ENCODE results near the gene PITPNC1. TPM values are rescaled to one million over a fixed set of nuclear protein-coding genes. Genes with fewer than 3 reads are reported as not detected.
"Not testable (repeated sequence)": the region's sequence is repeated elsewhere in the genome, so short reads cannot be mapped to it uniquely, and the experiment has no call there.

The PITPNC1 gene
- total RNA-seq, 1 donor from 2014 or later: 13.0 TPM

DNA sequence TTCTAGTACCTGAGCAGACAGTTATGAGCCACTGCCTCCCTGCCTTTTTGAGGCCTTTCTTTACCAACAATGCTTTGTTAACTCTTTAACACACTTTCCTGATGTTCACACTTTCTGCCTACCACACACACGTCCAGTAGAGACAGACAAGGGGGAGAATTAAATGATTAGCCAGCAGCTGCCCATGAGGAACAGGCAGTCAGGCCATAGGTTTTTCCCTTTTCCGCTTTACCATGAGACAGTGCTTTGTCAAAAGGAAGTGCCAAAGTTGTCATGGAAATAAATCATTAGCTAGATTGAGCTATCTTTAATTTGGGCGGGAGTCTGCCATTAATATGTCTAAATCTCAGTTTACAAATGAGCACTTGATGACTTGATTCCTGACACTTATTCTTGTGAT, 102.1 kb downstream of the PITPNC1 start:
- DNase-seq (ENCODE audit: extremely low read depth, low read depth, low spot score): no peak

DNA sequence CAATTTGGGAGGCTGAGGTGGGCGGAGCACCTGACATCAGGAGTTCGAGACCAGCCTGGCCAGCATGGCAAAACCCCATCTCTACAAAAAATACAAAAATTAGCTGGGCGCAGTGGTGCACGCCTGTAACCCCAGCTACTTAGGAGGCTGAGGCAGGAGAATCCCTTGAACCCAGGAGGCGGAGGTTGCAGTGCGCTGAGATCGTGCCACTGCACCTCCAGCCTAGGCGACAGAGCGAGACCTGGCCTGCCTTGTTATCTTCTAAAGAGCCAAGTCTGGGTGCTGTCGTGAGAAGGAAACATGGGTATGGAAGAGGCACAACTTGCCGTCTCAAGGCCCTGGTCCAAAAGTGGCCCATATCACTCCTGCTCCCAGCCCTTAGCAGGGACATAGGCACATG, 103.9 kb downstream of the PITPNC1 start:
- DNase-seq (ENCODE audit: extremely low read depth, low read depth, low spot score): not testable (repeated sequence)

DNA sequence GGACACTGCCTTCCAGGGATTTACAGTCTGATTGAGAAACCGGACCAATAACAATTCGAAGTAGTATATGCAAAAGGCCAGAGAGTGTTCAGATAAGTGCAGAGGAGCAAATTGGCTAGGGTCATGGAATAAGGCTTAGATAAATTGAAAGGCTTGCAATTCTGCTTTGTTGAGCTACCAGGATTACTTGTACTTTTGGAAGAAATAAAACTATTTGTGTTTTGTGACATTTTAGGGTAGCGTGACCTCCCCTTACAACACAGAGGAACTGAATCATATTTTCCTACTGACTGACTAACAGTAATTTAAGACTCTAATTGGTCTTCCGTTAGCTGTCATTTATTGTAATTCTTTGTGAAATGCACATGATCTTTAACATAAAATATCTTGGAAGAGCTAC, 104.7 kb downstream of the PITPNC1 start:
- DNase-seq (ENCODE audit: extremely low read depth, low read depth, low spot score): peak; percentile 58

DNA sequence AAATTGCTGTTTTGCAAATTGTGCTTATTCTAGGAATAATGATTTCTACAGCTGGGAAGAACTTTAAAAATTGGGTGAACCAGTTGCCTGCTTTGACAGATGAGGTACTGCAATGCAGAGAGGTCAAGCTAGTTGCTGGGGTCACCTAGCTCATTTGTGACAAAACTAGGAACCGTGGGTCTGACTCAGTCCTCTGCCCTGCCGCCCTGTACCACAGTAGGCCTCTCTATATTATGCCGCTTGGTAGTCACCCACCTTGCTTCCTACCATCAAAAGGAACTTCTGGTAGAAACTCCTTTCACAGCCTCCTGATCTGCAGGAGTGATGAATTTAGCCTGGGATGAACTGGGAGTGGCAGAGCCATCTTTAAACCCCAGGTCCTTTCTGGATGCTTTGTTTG, 105.7 kb downstream of the PITPNC1 start:
- no peak for DNase-seq (ENCODE audit: extremely low read depth, low read depth, low spot score)

DNA sequence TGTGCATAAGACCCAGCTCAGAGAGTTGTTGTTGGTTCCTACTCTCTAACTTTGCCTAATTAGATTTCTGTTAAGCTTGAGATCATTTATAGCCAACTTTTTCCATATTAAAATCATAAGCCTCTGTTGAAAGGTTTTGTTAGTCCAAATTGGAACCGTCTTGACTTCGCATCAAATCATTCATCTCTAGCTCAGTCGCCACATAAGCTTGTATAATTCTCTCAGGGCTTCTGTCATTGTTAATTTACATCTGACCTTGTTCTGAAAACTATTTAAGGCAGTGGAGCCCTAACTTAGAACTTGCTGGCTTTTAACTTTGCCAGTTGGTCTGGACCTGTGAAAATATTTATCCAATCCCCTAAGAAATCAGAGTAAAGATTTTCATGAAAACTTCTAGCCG, 107.2 kb downstream of the PITPNC1 start:
- DNase-seq (ENCODE audit: extremely low read depth, low read depth, low spot score): no peak

DNA sequence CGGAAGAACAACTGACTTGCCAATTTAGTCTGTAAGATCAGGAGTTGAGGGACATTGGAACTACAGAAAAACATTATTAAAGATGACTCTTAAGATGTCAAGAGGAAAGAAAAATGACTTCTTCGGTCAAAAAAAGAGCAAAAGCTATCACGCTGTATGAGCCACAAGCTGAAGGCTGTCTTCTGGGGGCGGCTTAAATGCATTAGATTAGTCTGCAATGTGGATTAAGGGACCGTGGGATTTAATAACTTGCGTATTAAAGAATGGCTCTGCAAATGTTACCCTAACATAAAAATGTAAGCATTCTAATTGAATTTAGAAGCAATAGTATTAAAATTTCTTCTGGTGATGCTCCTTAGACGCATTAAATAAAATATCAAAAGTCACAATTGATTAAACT, 108.6 kb downstream of the PITPNC1 start:
- no peak for DNase-seq (ENCODE audit: extremely low read depth, low read depth, low spot score)

DNA sequence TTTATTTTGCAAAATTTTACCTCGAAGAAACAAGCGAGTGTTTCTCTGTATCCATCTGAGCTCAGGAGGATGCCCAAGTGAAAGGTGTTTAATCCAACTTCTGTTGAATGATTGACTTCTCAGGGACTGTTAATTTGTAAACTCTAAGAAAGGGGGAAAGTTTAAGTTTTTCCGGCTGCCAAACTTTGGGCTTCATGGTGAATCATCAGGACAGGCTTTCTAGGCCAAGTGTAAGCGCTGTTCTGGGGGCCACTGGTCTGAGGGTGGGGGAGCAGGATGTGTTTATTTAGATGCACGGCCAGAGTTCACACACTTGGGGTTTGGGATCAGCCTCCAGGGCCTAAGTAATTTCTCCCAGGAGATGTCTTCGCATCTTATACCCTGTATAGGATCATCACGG, 110.4 kb downstream of the PITPNC1 start:
- DNase-seq (ENCODE audit: extremely low read depth, low read depth, low spot score): no peak

- DNase-seq (ENCODE audit: extremely low read depth, low read depth, low spot score): no peak
Observed at GRCh38 chr17:67488161-67488560, 111.1 kb downstream of the PITPNC1 start.

DNA sequence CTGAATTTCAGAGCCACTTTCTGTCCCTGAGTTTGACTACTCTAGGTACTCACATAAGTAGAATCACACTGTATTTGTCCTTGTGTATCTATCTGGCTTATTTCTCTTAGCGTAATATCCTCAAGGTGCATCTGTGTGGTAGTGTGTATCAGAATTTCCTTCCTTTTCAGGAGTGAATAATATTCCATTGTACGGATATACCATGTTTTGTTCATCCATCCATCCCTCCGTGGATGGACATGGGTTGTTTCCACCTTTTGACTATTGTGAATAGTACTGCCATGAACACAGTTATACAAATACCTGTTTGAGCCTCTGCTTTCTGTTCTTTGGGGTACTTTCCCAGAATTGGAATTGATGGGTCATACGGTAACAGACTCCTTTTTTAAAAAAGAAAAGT, 111.7 kb downstream of the PITPNC1 start:
- no peak for DNase-seq (ENCODE audit: extremely low read depth, low read depth, low spot score)

- no peak for DNase-seq (ENCODE audit: extremely low read depth, low read depth, low spot score)
Observed at GRCh38 chr17:67489273-67489672, 112.2 kb downstream of the PITPNC1 start.

- no peak for DNase-seq (ENCODE audit: extremely low read depth, low read depth, low spot score)
Observed at GRCh38 chr17:67490471-67490870, 113.4 kb downstream of the PITPNC1 start.

DNA sequence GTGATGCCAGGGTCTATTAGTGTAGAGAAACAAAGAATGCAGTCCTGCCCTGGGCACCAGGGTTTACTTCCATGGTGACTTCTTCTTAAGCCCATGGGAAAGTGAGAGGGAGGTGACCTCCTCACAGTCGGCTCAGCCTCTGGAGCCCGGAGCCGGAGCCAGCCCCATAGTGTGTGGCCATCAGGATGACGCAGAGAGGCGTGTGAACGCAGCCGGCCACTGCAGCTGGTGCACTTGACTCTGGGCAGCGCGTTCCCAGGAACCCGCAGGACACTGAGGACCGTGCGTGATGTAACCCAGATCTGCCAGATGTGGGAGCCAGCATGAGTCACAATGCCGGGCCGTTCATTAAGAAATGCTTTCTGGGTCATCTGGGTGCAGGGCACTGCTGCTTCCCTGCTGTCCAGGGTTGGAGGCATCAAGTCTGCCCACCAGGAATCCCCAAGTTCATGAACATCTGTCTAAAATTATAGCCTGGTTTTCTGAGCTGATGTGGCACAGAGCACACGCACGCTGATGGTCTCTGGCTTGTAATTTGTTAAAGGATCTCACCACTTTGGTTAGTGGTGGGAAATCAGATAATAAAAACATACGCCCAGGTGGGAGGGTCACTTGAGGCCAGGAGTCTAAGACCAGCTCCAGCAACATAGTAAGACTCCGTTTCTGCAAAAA, 114.1 kb downstream of the PITPNC1 start:
- DNase-seq (ENCODE audit: extremely low read depth, low read depth, low spot score): peak; percentile 68

- no peak for DNase-seq (ENCODE audit: extremely low read depth, low read depth, low spot score)
Observed at GRCh38 chr17:67491681-67492024, 114.6 kb downstream of the PITPNC1 start.

DNA sequence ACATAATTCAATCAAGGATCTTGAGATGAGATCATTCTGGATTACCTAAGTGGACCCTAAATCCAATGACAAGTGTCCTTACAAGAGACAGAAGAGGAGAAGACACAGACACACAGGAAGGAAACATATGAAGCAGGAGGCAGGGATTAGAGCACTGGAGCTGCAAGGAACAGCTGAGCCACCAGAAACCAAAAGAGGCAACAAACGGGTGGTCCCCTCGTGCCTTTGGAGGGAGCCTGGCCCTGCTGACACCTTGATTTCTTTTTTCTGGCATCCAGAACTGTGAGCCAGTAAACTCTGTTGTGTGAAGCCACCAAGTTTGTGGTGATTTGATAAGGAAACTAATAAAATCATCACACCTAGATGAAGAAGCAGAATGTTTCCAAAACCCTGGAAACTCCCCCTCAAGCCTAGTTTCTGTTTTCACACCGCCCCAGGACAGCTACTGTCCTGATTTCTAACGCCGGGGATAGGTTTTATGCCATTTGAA, 115.2 kb downstream of the PITPNC1 start:
- DNase-seq (ENCODE audit: extremely low read depth, low read depth, low spot score): no peak

GRCh38 chr17:67492824-67493517, 115.9 kb downstream of the PITPNC1 start:
- DNase-seq (ENCODE audit: extremely low read depth, low read depth, low spot score): no peak

GRCh38 chr17:67493812-67494211, 116.7 kb downstream of the PITPNC1 start:
- no peak for DNase-seq (ENCODE audit: extremely low read depth, low read depth, low spot score)

GRCh38 chr17:67495534-67495933, 118.5 kb downstream of the PITPNC1 start:
- DNase-seq (ENCODE audit: extremely low read depth, low read depth, low spot score): not testable (repeated sequence)

GRCh38 chr17:67496286-67496685, 119.2 kb downstream of the PITPNC1 start:
- DNase-seq (ENCODE audit: extremely low read depth, low read depth, low spot score): no peak

DNA sequence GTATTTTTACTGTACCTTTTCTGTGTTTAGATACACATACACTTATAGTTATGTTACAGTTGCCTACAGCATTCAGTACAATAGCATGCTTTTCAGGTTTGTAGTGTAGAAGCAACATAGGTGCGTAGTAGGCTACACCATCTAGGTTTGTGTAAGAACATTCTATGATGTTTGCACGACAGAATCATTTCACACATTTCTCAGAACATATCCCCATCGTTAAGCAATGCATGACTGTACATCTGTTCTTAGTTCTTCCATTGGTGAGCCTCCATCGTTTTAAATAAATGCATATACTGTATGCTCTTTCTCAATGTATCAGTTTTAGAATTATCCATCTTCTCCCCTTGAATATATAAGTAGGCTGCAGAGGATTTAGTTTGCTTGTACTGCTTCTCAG, 122.6 kb downstream of the PITPNC1 start:
- DNase-seq (ENCODE audit: extremely low read depth, low read depth, low spot score): no peak

DNA sequence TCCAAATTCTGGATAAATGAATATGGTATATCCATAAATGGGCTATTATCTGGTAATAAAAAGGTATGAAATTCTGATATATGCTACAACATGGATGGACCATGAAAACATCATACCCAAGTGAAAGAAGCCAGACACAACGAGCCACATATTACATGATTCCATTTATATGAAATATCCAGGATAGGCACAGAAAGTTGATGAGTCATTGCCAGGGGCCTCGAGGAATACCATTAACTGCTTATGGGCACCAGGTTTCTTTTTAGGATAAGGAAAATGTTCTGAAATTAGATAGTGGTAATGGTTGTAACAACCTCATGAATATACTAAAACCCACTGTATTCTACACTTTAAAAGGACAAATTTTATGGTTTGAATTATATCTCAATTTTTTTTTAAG, 123.2 kb downstream of the PITPNC1 start:
- DNase-seq (ENCODE audit: extremely low read depth, low read depth, low spot score): no peak

- no peak for DNase-seq (ENCODE audit: extremely low read depth, low read depth, low spot score)
Observed at GRCh38 chr17:67500677-67501300, 123.7 kb downstream of the PITPNC1 start.

DNA sequence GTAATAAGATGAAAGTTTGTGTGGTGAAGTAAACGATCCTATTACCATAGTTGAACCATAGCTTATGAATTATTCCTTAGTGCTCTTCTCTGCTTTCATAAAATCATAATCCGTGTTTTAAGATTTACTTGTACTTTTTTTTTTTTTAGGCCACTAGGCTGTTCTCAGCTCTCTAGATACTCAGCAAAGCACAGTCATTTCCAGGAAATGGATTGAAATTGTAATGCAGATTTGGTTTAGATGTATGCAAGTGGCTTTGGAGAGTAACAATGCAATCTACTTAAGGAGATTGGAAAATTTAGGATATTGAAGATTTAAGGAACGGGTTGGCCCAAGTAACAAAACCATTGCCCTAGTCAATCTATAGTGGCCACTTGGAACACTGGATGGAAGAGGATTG, 125.1 kb downstream of the PITPNC1 start:
- no peak for DNase-seq (ENCODE audit: extremely low read depth, low read depth, low spot score)

All from glomerular endothelial cell (primary cell).